Keratinocyte (primary cell): ENCODE data around the gene TMEM259. TPM values are rescaled to one million over a fixed set of nuclear protein-coding genes. Genes with fewer than 3 reads are reported as not detected.

Experiments used
- DNase-seq: peaks from one replicate; pipeline ENCODE4 v3.0.0-alpha.2; 2011; ENCODE audit warnings: low read depth, missing footprints, low spot score
- FAIRE-seq: peaks from 2 replicates; lab custom pipeline; 2011; peaks lifted over from hg19 to GRCh38; lab: Jason Lieb, UNC
- H2AFZ ChIP-seq: 2 replicates; pipeline ENCODE4 v1.6.0; 2012; ENCODE audit warnings: low read length, control low read depth, inconsistent platforms; ENCODE audit not compliant: control insufficient read depth
- H3K27ac ChIP-seq: 2 replicates; pipeline ENCODE4 v1.5.1; 2011; ENCODE audit warnings: low read length; ENCODE audit not compliant: control insufficient read depth, insufficient read depth
- H3K27me3 ChIP-seq: 3 replicates; pipeline ENCODE4 v1.6.0; 2011; ENCODE audit warnings: low read length; ENCODE audit not compliant: control insufficient read depth, insufficient read depth; ENCODE audit errors: extremely low read depth
- H3K36me3 ChIP-seq, 2 experiments: 2 replicates in 1 of 2; 3 replicates in 1 of 2; pipeline ENCODE4 v1.5.1; 2011; ENCODE audit warnings: low read length in 2 of 2, mild to moderate bottlenecking in 1 of 2; ENCODE audit not compliant: control insufficient read depth in 2 of 2, insufficient read depth in 2 of 2; ENCODE audit errors: extremely low read depth in 1 of 2
- H3K4me1 ChIP-seq: 3 replicates; pipeline ENCODE4 v1.5.1; 2011; ENCODE audit warnings: low read length; ENCODE audit not compliant: control insufficient read depth, insufficient read depth; ENCODE audit errors: extremely low read depth
- H3K4me2 ChIP-seq: 3 replicates; pipeline ENCODE4 v1.6.0; 2011; ENCODE audit warnings: low read depth, low read length; ENCODE audit not compliant: control insufficient read depth, insufficient read depth; ENCODE audit errors: extremely low read depth
- H3K4me3 ChIP-seq, 3 experiments: fragments of 200-600 bp in 1 of 3; sonication (generic) in 1 of 3; 2 replicates in 2 of 3; 3 replicates in 1 of 3; pipeline ENCODE4 v1.5.1; 2011 to 2016; ENCODE audit warnings: low read length in 3 of 3, mild to moderate bottlenecking in 3 of 3, control low read depth in 2 of 3, inconsistent platforms in 1 of 3, low read depth in 1 of 3, mixed read lengths in 1 of 3, mixed run types in 1 of 3, moderate library complexity in 1 of 3; ENCODE audit not compliant: control insufficient read depth in 2 of 3, insufficient read depth in 2 of 3; ENCODE audit errors: extremely low read depth in 1 of 3
- H3K79me2 ChIP-seq: 2 replicates; pipeline ENCODE4 v1.6.0; 2012; ENCODE audit warnings: low read length; ENCODE audit not compliant: control insufficient read depth, insufficient read depth
- H3K9ac ChIP-seq: 3 replicates; pipeline ENCODE4 v1.6.0; 2011; ENCODE audit warnings: low read length; ENCODE audit not compliant: control insufficient read depth, insufficient read depth; ENCODE audit errors: extremely low read depth
- H3K9me1 ChIP-seq: 3 replicates; pipeline ENCODE4 v1.6.0; 2011; ENCODE audit warnings: low read length; ENCODE audit not compliant: control insufficient read depth, insufficient read depth; ENCODE audit errors: extremely low read depth
- H3K9me3 ChIP-seq: 2 replicates; pipeline ENCODE4 v1.5.1; 2012; ENCODE audit warnings: low read depth, low read length; ENCODE audit not compliant: control insufficient read depth
- H4K20me1 ChIP-seq: 3 replicates; pipeline ENCODE4 v1.6.0; 2011; ENCODE audit warnings: low read length; ENCODE audit not compliant: control insufficient read depth, insufficient read depth; ENCODE audit errors: extremely low read depth
- EZH2 ChIP-seq: IDR thresholded peaks from one replicate; pipeline ENCODE4 v1.6.1; 2012; ENCODE audit warnings: inconsistent platforms, mild to moderate bottlenecking, low read length, moderate library complexity
- dilution Hi-C: fragments of 300-500 bp; cut with MboI; formaldehyde crosslinking; loops from one replicate; pipeline ENCODE4 v1.7.0; 2020; ENCODE audit warnings: low sequenced_read_pairs; ENCODE audit not compliant: extremely low pct_ligation_motif_present
- polyA plus RNA-seq, 5 experiments: library from polyadenylated mRNA; depleted of rRNA in 3 of 5; stranded (reverse) in 3 of 5; stranded (forward) in 1 of 5; unstranded in 1 of 5; fragments of >200 nt; gene quantifications; 1 replicate in 1 of 5; 2 replicates in 3 of 5; 3 replicates in 1 of 5; pipeline versions ENCODE4 v1.2.1 to v1.2.3, GENCODE V29; 2011 to 2012; ENCODE audit warnings: missing spikeins in 2 of 5, low read depth in 1 of 5, low replicate concordance in 1 of 5
- TF ChIP-seq, protein P1 (sequence below), 3 experiments: IDR thresholded peaks in 1 of 3; conservative IDR thresholded peaks in 1 of 3; optimal IDR thresholded peaks in 1 of 3; 2 replicates in 2 of 3; 3 replicates in 1 of 3; pipeline versions ENCODE3 to v1.5.1; 2011; ENCODE audit warnings: low read length in 3 of 3, mild to moderate bottlenecking in 3 of 3, moderate library complexity in 2 of 3, control low read depth in 1 of 3, inconsistent platforms in 1 of 3; ENCODE audit not compliant: insufficient read depth in 2 of 3; ENCODE audit errors: extremely low read depth in 1 of 3

The TMEM259 gene
- polyA plus RNA-seq, 1 donor (not counting 4 experiments of a cell fraction or from before 2014, with no cell fraction given): 61.5 TPM

DNA sequence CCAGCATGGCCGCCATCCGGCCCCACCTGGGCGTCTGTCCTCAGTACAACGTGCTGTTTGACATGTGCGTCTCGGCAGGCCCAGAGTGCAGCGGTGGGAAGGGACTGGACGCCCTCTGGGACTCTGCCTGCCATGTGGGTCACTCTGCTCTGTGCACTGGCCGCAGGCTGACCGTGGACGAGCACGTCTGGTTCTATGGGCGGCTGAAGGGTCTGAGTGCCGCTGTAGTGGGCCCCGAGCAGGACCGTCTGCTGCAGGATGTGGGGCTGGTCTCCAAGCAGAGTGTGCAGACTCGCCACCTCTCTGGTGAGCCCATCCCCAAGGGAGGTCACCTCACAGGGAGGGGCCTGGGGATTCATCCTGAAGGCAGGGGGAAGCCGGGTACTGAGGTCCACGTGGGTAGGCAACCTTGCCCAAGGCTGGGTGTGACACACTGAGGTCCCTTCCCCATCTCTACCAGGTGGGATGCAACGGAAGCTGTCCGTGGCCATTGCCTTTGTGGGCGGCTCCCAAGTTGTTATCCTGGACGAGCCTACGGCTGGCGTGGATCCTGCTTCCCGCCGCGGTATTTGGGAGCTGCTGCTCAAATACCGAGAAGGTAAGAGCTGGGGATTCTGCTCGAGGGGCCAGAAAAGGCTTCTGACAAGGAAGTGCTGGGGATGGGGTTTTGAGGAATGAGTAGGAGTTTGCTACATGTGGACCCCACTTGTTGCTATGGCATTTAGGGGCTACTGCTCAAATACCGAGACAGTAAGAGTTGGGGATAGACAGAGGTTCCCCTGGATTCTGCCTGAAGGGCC is 30.3 kb upstream of the TMEM259 start:
- H3K27me3 ChIP-seq: no peaks in the 10 kb centered on the region
- FAIRE-seq (no peak), DNase-seq (no peak)
- H3K4me2 ChIP-seq: no peak overlapping the region
- H3K4me3 ChIP-seq: no peak overlapping the region
- H3K9me1 ChIP-seq: no peaks in the 10 kb centered on the region
- no peaks in the 10 kb centered on the region for H3K4me1 ChIP-seq
- H3K27ac ChIP-seq: no peak overlapping the region
- H3K9me3 ChIP-seq: peaks cover 2% of the 10 kb centered on the region
- peaks cover 0 to 16% of the 10 kb centered on the region in 2 experiments for H3K36me3 ChIP-seq
- TF ChIP-seq EZH2: no peak
- TF ChIP-seq, protein P1, sequence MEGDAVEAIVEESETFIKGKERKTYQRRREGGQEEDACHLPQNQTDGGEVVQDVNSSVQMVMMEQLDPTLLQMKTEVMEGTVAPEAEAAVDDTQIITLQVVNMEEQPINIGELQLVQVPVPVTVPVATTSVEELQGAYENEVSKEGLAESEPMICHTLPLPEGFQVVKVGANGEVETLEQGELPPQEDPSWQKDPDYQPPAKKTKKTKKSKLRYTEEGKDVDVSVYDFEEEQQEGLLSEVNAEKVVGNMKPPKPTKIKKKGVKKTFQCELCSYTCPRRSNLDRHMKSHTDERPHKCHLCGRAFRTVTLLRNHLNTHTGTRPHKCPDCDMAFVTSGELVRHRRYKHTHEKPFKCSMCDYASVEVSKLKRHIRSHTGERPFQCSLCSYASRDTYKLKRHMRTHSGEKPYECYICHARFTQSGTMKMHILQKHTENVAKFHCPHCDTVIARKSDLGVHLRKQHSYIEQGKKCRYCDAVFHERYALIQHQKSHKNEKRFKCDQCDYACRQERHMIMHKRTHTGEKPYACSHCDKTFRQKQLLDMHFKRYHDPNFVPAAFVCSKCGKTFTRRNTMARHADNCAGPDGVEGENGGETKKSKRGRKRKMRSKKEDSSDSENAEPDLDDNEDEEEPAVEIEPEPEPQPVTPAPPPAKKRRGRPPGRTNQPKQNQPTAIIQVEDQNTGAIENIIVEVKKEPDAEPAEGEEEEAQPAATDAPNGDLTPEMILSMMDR (optimal IDR thresholded peaks at IDR 0.05 in 1 of 3, IDR thresholded peaks at IDR 0.05 in 1 of 3, conservative IDR thresholded peaks at IDR 0.05 in 1 of 3; ENCODE audit: extremely low read depth in 1 of 3, insufficient read depth in 2 of 3, low read length in 3 of 3): no peak
- no peak overlapping the region for H2AFZ ChIP-seq
- no peaks in the 10 kb centered on the region for H4K20me1 ChIP-seq
- dilution Hi-C loops: no loop called here
- no peak overlapping the region for H3K9ac ChIP-seq
- no peaks in the 10 kb centered on the region for H3K79me2 ChIP-seq

DNA sequence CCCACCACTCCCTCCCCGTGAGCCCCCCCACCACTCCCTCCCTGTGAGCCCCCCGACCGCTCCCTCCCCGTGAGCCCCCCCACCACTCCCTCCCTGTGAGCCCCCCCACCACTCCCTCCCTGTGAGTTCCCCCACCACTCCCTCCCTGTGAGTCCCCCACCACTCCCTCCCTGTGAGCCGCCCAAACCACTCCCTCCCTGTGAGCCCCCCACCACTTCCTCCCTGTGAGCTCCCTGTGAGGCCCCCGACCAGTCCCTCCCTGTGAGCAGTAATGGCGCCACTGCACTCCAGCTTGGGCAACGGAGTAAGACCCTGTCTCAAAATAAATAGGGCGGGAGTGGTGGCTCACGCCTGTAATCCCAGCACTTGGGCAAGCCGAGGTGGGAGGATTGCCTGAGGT is 28.9 kb upstream of the TMEM259 start:
- H3K27me3 ChIP-seq: no peaks in the 10 kb centered on the region
- no peaks in the 10 kb centered on the region for H4K20me1 ChIP-seq
- H3K27ac ChIP-seq: no peak overlapping the region
- H3K9me3 ChIP-seq: no peaks in the 10 kb centered on the region
- no peaks in the 10 kb centered on the region for H3K4me1 ChIP-seq
- H3K9me1 ChIP-seq: no peaks in the 10 kb centered on the region
- FAIRE-seq (no peak), DNase-seq (no peak)
- no peak overlapping the region for H3K9ac ChIP-seq
- H2AFZ ChIP-seq: no peak overlapping the region
- TF ChIP-seq EZH2: no peak
- TF ChIP-seq, protein P1 (optimal IDR thresholded peaks at IDR 0.05 in 1 of 3, IDR thresholded peaks at IDR 0.05 in 1 of 3, conservative IDR thresholded peaks at IDR 0.05 in 1 of 3; ENCODE audit: extremely low read depth in 1 of 3, insufficient read depth in 2 of 3, low read length in 3 of 3): no peak
- no peak overlapping the region for H3K4me3 ChIP-seq
- dilution Hi-C loops: no loop called here
- no peaks in the 10 kb centered on the region for H3K79me2 ChIP-seq
- peaks cover 0 to 11% of the 10 kb centered on the region in 2 experiments for H3K36me3 ChIP-seq
- H3K4me2 ChIP-seq: no peak overlapping the region
